ENCODE results near the gene TRPM4.

Gene TRPM4

DNA sequence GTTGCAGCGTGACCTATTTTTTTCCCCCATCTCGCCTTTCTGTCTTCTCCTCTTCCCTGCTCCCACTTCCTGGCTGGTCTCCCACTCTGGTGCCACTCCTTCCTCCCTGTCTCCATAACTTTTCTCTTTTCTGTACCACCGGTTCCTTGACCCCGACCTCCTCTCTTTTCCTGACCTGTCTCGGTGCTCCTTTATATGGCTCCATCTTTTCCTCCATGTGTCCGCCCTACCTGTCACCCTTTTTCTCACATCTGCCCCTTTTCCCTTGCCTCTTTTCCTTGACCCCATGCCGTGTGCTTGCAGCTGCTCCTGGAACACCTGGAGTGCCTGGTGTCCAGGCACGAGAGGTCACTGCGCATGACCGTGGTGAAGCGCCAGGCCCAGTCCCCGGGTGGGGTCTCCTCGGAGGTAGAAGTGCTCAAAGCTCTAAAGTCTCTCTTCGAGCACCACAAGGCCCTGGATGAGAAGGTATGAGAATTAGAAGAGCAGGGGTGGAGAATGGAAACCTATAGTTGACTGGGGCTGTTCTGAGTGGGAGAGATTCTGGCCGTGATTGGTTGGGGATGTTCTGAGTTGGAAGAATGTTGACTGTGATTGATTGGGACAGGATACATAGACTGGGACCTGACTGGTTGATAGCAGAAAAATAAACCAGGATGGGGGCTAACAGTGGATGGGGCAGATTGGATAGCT lies 28.9 kb upstream of the TRPM4 start:
- H3K27me3 ChIP-seq (ENCODE audit: insufficient read depth, low read length), result no peaks in the 10 kb centered on the region
- H3K27ac ChIP-seq (ENCODE audit: low read depth, low read length), result no peak overlapping the region
- H3K4me1 ChIP-seq (ENCODE audit: insufficient read depth, low read length), result peaks cover 8% of the 10 kb centered on the region; the same call in 1 of the 2 replicates
- no peaks in the 10 kb centered on the region for H3K36me3 ChIP-seq (ENCODE audit: insufficient read depth, low read length)
- H3K4me3 ChIP-seq (ENCODE audit: low read length), result peak overlapping the region; percentile 78
- no peaks in the 10 kb centered on the region for H3K9me3 ChIP-seq (ENCODE audit: insufficient read depth, low read depth, low read length)
- WGBS, result 79% methylated on average over 15 of the region's 15 CpGs
- no peak overlapping the region for H3K9ac ChIP-seq (ENCODE audit: low read depth, low read length)

- Histone ChIP-seq H3K9me3 (ENCODE audit: insufficient read depth, low read depth, low read length) (no peaks in the 10 kb centered on the region), H3K4me1 (ENCODE audit: insufficient read depth, low read length) (peaks cover 8% of the 10 kb centered on the region; the same call in 1 of the 2 replicates), H3K27ac (ENCODE audit: low read depth, low read length) (no peak overlapping the region), H3K36me3 (ENCODE audit: insufficient read depth, low read length) (no peaks in the 10 kb centered on the region), H3K4me3 (ENCODE audit: low read length) (peak overlapping the region; percentile 78), H3K27me3 (ENCODE audit: insufficient read depth, low read length) (no peaks in the 10 kb centered on the region), H3K9ac (ENCODE audit: low read depth, low read length) (no peak overlapping the region)
- WGBS, result 81% methylated on average over 16 of the region's 16 CpGs
Measured at GRCh38 chr19:49129238-49129583, 28.4 kb upstream of the TRPM4 start.

GRCh38 chr19:49130325-49130724 lies 27.3 kb upstream of the TRPM4 start:
- WGBS, result 94% methylated on average over 24 of the region's 24 CpGs
- H3K27me3 ChIP-seq (ENCODE audit: insufficient read depth, low read length), result no peaks in the 10 kb centered on the region
- no peak overlapping the region for H3K4me3 ChIP-seq (ENCODE audit: low read length)
- no peaks in the 10 kb centered on the region; the same call in 1 of the 2 replicates for H3K36me3 ChIP-seq (ENCODE audit: insufficient read depth, low read length)
- H3K4me1 ChIP-seq (ENCODE audit: insufficient read depth, low read length), result peaks cover 5% of the 10 kb centered on the region; the same call in 1 of the 2 replicates
- H3K9me3 ChIP-seq (ENCODE audit: insufficient read depth, low read depth, low read length), result no peaks in the 10 kb centered on the region
- H3K27ac ChIP-seq (ENCODE audit: low read depth, low read length), result no peak overlapping the region
- H3K9ac ChIP-seq (ENCODE audit: low read depth, low read length), result no peak overlapping the region

GRCh38 chr19:49132974-49133609 lies 24.5 kb upstream of the TRPM4 start:
- peaks cover 9% of the 10 kb centered on the region; the same call in 1 of the 2 replicates for H3K36me3 ChIP-seq (ENCODE audit: insufficient read depth, low read length)
- H3K9me3 ChIP-seq (ENCODE audit: insufficient read depth, low read depth, low read length), result no peaks in the 10 kb centered on the region
- no peaks in the 10 kb centered on the region for H3K27me3 ChIP-seq (ENCODE audit: insufficient read depth, low read length)
- WGBS, result 69% methylated on average over 49 of the region's 49 CpGs
- H3K4me1 ChIP-seq (ENCODE audit: insufficient read depth, low read length), result peaks cover 8% of the 10 kb centered on the region
- peak overlapping the region; percentile 31; the same call in 1 of the 2 replicates for H3K4me3 ChIP-seq (ENCODE audit: low read length)
- no peak overlapping the region for H3K9ac ChIP-seq (ENCODE audit: low read depth, low read length)
- H3K27ac ChIP-seq (ENCODE audit: low read depth, low read length), result no peak overlapping the region

DNA sequence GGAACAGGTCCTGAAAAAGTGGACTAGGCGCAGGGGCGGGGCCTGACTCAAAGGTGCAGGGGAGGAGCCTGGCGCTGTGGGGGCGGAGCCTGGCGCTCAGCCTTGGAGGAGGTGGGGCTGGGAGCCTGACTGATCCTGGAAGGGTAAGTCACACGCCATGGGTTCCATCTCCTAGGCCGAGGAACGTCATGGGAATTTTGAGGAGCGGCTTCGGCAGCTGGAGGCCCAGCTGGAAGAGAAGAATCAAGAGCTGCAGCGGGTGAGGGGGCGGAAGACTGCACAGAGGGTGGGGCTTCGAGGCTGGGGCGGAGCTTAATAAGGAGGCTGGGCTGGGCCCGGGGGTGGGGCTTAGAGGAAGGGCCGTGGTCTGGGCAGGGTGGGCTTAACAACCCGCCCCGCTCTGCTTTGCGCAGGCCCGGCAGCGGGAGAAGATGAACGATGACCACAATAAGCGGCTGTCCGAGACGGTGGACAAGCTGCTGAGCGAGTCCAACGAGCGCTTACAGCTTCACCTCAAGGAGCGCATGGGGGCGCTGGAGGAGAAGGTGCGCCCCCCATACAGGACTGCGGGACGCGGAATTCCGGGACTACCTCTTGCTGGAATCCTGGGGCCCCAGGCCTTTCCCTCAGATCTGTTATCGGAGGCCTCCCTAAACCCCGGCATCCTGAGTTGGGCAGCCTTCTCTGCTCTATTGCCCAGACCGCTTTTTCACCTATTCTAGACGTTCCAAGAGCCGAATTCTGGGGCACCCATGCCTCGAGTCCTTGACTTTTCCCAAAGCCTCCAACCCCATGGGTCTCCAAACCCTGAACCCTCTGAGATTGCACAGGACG lies 23.8 kb upstream of the TRPM4 start:
- peak overlapping the region; percentile 31; the same call in 1 of the 2 replicates for H3K4me3 ChIP-seq (ENCODE audit: low read length)
- no peak overlapping the region for H3K9ac ChIP-seq (ENCODE audit: low read depth, low read length)
- no peaks in the 10 kb centered on the region for H3K27me3 ChIP-seq (ENCODE audit: insufficient read depth, low read length)
- no peak overlapping the region for H3K27ac ChIP-seq (ENCODE audit: low read depth, low read length)
- H3K9me3 ChIP-seq (ENCODE audit: insufficient read depth, low read depth, low read length), result no peaks in the 10 kb centered on the region
- WGBS, result 92% methylated on average over 42 of the region's 42 CpGs
- peaks cover 9% of the 10 kb centered on the region; the same call in 1 of the 2 replicates for H3K36me3 ChIP-seq (ENCODE audit: insufficient read depth, low read length)
- peaks cover 6% of the 10 kb centered on the region for H3K4me1 ChIP-seq (ENCODE audit: insufficient read depth, low read length)

- H3K9me3 ChIP-seq (ENCODE audit: insufficient read depth, low read depth, low read length), result no peaks in the 10 kb centered on the region
- H3K36me3 ChIP-seq (ENCODE audit: insufficient read depth, low read length), result peaks cover 9% of the 10 kb centered on the region; the same call in 1 of the 2 replicates
- peaks cover 3% of the 10 kb centered on the region; the same call in 1 of the 2 replicates for H3K4me1 ChIP-seq (ENCODE audit: insufficient read depth, low read length)
- no peaks in the 10 kb centered on the region for H3K27me3 ChIP-seq (ENCODE audit: insufficient read depth, low read length)
- H3K4me3 ChIP-seq (ENCODE audit: low read length), result no peak overlapping the region
- H3K27ac ChIP-seq (ENCODE audit: low read depth, low read length), result no peak overlapping the region
- 91% methylated on average over 5 of the region's 5 CpGs for WGBS
- H3K9ac ChIP-seq (ENCODE audit: low read depth, low read length), result no peak overlapping the region
Measured at GRCh38 chr19:49135686-49136085, 21.9 kb upstream of the TRPM4 start.

DNA sequence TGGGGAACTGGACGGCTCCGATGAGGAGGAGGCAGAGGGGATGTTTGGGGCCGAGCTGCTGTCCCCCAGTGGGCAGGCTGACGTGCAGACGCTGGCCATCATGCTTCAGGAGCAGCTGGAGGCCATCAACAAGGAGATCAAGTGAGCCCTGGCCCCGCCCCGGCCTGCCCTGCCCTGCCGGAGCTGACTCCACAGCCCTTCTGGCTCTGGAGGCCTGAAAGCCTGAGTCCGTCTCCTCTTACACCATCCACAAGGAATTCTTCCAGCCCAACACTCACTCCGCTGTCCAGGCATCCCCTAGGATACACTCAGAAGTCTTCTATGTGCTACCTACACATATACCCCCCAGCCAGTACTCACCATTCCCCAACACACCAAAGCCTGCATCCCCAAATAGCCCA lies 20.8 kb upstream of the TRPM4 start:
- no peak overlapping the region for H3K27ac ChIP-seq (ENCODE audit: low read depth, low read length)
- H3K27me3 ChIP-seq (ENCODE audit: insufficient read depth, low read length), result no peaks in the 10 kb centered on the region
- no peak overlapping the region for H3K9ac ChIP-seq (ENCODE audit: low read depth, low read length)
- H3K9me3 ChIP-seq (ENCODE audit: insufficient read depth, low read depth, low read length), result no peaks in the 10 kb centered on the region
- 87% methylated on average over 10 of the region's 10 CpGs for WGBS
- H3K4me3 ChIP-seq (ENCODE audit: low read length), result no peak overlapping the region
- H3K36me3 ChIP-seq (ENCODE audit: insufficient read depth, low read length), result peaks cover 9% of the 10 kb centered on the region; the same call in 1 of the 2 replicates
- peaks cover 3% of the 10 kb centered on the region; the same call in 1 of the 2 replicates for H3K4me1 ChIP-seq (ENCODE audit: insufficient read depth, low read length)

DNA sequence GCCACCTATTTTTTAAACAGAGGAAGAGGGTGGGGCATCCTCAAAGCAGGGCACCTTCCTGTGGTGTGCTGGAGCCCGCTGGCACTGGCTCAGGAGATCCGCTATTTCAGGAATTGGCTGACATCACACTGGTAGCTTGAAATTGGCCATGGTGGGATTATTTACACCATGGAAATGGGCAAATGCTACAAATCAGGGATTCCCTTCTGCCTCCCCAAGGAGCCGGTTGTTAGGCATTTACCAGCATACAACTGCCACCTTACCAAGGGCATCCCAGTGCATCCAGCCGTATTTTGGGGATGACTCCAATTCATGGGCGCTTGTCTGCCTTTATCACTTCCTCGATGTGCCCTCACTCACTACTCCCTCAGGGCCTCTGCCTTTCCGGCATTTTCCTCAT lies 16.6 kb upstream of the TRPM4 start:
- WGBS, result 84% methylated on average over 7 of the region's 7 CpGs
- H3K4me3 ChIP-seq (ENCODE audit: low read length), result no peak overlapping the region
- H3K9me3 ChIP-seq (ENCODE audit: insufficient read depth, low read depth, low read length), result no peaks in the 10 kb centered on the region
- H3K27ac ChIP-seq (ENCODE audit: low read depth, low read length), result no peak overlapping the region
- no peaks in the 10 kb centered on the region for H3K4me1 ChIP-seq (ENCODE audit: insufficient read depth, low read length)
- peaks cover 5% of the 10 kb centered on the region; the same call in 1 of the 2 replicates for H3K36me3 ChIP-seq (ENCODE audit: insufficient read depth, low read length)
- H3K9ac ChIP-seq (ENCODE audit: low read depth, low read length), result no peak overlapping the region
- no peaks in the 10 kb centered on the region for H3K27me3 ChIP-seq (ENCODE audit: insufficient read depth, low read length)

DNA sequence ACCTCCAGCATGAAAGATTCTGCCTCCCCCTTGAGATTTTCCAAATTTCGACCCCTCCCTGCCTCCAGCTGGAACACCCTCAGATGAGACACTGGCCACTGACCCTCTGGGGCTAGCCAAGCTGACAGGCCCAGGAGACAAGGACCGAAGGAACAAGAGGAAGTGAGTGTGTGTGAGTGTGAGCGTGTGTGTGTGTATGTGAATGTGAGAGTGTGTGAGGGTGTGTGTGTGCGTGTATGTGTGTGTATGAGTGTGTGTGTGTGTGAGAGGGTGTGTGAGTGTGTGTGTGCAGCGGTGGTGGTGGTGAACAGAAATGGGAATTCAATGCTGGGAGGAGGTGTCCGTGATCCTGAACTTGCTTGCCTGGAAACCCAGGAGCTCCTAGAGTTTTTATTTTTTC lies 16.2 kb upstream of the TRPM4 start:
- H3K4me1 ChIP-seq (ENCODE audit: insufficient read depth, low read length), result no peaks in the 10 kb centered on the region
- H3K27me3 ChIP-seq (ENCODE audit: insufficient read depth, low read length), result no peaks in the 10 kb centered on the region
- no peak overlapping the region for H3K27ac ChIP-seq (ENCODE audit: low read depth, low read length)
- WGBS, result 80% methylated on average over 5 of the region's 6 CpGs
- H3K36me3 ChIP-seq (ENCODE audit: insufficient read depth, low read length), result peaks cover 5% of the 10 kb centered on the region; the same call in 1 of the 2 replicates
- no peak overlapping the region for H3K9ac ChIP-seq (ENCODE audit: low read depth, low read length)
- H3K9me3 ChIP-seq (ENCODE audit: insufficient read depth, low read depth, low read length), result no peaks in the 10 kb centered on the region
- no peak overlapping the region for H3K4me3 ChIP-seq (ENCODE audit: low read length)

DNA sequence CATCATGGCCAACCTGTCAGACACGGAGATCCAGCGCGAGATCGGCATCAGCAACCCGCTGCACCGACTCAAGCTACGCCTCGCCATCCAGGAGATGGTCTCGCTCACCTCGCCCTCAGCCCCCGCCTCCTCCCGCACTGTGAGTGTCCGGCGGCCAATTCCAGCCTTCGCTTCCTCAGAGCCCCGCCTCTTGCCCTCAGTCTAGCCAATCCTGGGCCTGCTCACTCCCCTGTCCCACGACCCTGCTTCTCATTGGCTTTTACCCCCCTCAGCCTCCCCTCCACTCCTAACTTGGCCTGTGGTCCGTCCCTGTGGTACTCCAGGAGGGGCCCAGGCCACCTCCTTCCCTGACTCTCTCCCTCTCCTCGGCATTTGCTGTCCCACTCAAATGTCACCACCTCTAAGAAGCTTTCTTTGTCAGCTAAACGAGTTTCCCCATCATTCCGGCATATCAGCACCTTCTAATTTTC lies 14.7 kb upstream of the TRPM4 start:
- no peaks in the 10 kb centered on the region for H3K27me3 ChIP-seq (ENCODE audit: insufficient read depth, low read length)
- no peaks in the 10 kb centered on the region for H3K36me3 ChIP-seq (ENCODE audit: insufficient read depth, low read length)
- peak overlapping the region; percentile 78 for H3K4me3 ChIP-seq (ENCODE audit: low read length)
- H3K9ac ChIP-seq (ENCODE audit: low read depth, low read length), result no peak overlapping the region; the same call in 1 of the 2 replicates
- no peak overlapping the region for H3K27ac ChIP-seq (ENCODE audit: low read depth, low read length)
- H3K9me3 ChIP-seq (ENCODE audit: insufficient read depth, low read depth, low read length), result no peaks in the 10 kb centered on the region
- 3% methylated on average over 21 of the region's 21 CpGs for WGBS
- H3K4me1 ChIP-seq (ENCODE audit: insufficient read depth, low read length), result 0 out of 2 replicates have a peak, but pooled peaks cover 4% of the 10 kb centered on the region

Data from HUES64 (cell line).